Retina (tissue), 1 donor: ENCODE measurements around the gene PFKFB4.
"Not testable (repeated sequence)": the region's sequence is repeated elsewhere in the genome, so short reads cannot be mapped to it uniquely, and the experiment has no call there.

Source experiments
- DNase-seq: peaks from one replicate; pipeline ENCODE4 v3.0.0-alpha.2; 2016

PFKFB4 gene

DNA sequence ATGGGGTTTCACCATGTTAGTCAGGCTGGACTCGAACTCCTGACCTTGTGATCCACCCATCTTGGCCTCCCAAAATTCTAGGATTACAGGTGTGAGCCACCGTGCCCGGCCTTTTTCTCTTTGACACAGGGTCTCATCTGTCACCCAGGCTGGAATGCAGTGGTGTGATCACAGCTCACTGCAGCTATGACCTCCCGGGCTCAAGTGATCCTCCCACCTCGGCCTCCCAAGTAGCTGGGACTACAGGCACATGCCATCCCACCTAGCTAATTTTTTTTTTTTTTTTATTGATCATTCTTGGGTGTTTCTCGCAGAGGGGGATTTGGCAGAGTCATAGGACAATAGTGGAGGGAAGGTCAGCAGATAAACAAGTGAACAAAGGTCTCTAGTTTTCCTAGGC lies 73.8 kb downstream of the PFKFB4 start:
- not testable (repeated sequence) for DNase-seq

DNA sequence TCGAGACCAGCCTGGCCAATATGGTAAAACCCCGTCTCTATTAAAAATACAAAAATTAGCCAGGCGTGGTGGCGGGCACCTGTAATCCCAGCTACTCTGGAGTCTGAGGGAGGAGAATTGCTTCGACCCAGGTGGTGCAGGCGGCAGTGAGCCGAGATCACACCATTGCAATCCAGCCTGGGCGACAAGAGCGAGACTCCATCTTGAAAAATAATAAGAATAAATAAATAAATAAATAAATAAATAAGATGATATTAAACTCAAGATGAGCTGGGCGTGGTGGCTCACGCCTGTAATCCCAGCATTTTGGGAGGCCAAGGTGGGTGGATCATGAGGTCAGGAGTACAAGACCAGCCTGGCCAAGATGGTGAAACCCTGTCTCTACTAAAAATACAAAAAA lies 75.7 kb downstream of the PFKFB4 start:
- DNase-seq, result not testable (repeated sequence)

DNA sequence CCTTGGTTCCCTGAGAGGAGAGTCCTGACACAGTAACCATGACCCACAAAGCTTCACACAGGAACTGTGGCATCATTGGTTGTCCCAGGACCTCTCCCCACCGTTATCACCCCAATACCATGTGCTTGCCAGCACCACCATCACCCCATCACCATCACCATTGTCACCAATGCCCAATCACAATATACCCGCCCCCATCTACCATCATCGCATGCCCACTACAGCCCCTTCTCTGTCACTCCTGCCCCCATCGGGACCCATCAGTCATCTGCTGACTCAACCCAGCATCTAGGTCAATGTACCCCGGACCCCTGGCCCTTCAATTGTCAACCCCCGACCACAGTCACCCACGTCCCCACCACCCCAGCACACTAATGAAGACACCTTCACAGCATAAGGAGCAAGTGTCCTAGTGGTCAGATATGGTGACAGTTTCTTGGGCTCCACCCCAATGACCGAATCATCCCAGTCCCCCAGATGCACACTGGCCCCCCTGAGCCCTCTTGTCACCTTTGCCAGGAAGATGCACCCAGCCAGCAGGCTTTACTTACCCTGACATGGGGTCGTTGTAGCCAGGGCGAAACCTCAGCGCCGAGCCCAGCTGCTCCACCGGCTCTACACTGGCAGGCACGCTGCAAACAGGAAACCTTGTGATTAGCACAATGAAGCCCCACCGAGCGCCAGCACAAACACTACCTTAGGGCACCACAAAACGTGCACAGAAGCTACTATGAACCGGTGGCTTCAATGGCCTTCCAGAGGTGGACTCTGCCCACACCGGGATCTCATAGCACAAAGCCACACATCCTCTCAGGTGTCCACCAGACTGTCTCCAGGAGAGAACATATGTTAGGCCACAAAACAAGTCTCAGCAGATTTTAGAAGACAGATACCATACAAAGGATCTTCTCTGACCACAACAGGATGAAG lies 77.7 kb downstream of the PFKFB4 start:
- DNase-seq, result no peak

DNA sequence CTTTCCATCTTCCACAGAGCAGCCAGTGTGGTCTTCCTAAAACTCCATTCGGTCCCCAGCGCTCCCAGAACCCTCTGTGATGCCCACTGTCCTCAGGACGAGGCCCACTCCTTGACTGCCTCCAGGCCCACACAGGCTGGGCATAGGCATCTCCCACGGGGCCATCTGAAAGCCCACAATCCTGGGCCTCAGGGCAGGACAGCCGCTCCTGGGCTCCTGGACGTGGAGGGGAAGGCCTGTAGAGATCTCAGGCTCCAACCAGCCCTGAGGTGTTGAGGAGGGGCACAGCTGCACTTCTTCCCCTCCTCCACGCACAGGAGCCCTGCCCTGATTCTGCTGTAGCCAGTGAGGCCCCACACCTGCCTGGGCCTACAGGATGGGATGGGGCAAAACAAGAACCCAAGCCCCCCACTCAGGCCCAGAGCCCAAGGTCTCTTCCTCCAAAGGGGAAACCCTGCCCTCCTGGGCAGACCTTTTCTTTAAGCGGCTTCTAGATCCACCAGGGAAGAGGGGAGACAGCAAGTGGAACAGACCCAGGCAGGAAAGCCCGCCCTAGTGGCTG lies 78.6 kb downstream of the PFKFB4 start:
- no peak for DNase-seq

DNA sequence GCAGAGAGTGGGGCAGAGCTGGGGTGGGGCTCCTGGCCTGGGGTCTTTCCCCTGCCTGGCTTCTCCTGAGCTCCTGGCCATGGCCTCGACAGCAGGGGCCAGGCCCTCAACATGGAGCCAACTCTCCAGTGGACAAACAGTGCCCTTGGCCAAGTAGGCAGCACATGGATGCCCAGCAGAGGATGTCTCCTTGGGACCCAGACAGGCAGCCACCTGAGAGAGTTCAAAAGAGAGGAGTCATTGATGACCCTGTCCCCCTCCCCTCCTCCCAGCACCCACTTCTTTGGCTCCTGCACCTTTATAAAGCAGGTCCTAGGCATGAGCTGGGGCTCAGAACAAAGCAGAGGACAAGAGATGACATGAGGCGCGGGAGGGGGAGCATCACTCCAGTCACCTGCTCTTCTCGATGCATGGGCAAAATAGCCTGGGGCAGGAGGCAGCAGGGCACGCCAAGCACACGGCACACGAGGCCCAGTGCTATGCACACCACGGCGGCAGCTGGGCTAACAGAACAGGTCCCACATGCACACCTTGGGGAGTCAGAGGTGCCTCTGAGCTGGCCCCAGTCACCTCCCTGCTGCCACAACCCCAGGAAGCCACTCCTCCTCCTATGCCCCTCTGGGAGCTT lies 80.1 kb downstream of the PFKFB4 start:
- no peak for DNase-seq

DNA sequence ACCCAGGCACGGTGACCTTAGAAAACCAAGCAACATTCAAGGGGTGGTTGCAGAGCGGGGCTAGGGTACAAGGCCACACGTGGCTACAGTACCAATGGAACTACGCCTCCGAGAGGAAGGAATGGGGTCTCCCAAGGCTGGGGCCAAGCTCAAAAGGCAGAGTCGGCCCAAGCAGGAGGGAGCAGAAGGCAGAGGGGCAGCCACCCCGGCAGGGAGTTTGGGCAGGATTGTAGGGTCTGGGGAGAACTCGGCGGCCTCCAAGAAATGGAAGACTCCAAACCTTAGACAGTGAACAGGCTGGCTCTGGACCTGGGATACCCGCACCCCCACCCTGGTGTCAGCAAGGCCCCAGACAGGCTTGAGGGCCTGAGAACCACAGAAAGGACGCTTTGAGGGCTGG lies 81.4 kb downstream of the PFKFB4 start:
- DNase-seq, result no peak

DNA sequence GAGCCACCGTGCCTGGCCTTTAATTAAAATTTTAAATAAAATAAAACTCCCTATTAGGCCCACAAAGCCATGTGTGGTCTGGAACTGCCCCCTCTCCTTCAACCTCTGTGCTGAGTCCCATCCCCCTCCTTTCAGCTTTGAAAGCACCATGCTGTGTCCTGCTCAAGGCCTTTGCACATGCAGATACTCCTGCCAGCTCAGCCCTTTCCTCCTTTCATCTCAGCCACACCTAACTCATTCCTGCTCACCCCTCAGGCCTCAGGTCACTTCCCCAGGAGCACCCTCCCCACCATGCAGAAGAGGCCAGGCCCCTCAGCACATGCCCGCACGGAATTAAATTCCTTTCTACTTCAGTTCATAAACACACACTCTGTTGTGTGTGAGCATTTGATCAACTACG lies 82.0 kb downstream of the PFKFB4 start:
- DNase-seq, result no peak

DNA sequence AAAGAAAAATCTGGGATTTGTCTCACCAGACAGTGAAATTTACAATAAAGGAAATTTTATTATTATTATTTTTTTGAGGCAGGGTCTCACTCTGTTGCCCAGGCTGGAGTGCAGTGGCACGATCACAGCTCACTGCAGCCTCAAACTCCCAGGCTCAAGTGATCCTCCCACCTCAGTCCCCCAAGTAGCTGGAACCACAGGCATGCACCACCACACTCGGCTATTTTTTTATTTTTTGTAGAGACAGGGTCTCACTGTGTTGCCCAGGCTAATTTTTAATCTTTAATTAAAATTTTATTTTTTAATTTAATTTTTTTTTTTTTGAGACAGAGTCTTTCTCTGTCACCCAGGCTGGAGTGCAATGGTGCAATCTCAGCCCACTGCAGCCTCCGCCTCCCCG lies 82.6 kb downstream of the PFKFB4 start:
- not testable (repeated sequence) for DNase-seq

DNA sequence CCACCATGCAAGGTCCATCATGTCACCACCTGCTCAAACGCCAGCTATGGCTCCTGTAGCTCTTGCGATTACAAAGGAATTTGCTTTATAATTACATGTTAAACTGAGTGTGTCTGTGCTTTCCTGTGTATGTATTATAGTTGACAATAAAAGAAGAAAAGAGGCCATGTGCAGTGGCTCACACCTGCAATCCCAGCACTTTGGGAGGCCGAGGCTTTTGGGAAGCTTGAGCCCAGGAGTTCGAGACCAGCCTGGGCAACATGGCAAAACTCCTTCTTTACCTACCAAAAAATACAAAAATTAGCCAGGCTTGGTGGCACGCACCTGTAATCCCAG lies 83.0 kb downstream of the PFKFB4 start:
- no peak for DNase-seq

DNA sequence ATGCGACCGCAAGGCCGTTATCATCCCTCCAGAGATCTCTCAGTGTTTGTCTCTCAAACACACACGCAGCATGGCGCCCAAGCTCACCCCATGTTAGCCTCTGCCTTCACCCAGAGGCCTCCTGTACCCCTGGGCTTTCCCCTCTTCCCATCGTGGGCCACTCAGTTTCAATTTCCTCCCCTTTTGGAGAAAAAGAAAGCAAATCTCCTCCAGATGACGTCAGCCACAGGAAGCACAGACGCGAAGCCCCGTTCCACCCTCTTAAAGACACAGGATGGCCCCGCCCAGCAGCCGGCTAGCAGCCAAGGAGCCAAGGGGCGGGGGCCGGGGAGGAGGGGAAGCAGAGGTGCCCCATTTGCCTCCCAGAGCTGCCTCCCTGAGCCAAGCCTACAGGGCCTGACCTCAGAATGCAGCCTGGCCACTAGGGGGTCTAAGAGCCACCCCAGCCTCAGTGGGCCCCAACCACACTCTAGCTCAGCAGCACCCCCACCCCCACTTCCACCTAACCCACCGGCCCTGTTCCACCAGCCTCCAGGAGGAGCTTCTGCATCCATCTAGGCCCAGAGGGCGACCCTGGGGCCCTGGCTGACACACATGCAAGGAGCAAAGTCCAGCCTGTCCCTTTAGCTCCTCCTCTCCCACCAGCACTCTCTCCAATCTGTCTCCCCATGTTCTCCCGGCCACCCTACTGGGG lies 83.5 kb downstream of the PFKFB4 start:
- peak; percentile 91 for DNase-seq

DNA sequence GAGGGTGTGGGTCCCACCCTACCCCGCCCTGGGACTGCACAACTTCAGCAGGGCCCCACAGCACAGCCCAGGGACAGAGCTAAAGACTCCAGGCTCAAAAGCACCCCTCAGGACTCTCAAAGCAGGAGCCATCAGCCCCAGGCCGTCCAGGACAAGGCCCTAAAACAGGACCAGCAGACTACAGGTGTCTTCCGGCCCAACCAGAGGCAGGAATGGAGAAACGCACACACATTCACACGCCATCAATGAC lies 84.0 kb downstream of the PFKFB4 start:
- no peak for DNase-seq

DNA sequence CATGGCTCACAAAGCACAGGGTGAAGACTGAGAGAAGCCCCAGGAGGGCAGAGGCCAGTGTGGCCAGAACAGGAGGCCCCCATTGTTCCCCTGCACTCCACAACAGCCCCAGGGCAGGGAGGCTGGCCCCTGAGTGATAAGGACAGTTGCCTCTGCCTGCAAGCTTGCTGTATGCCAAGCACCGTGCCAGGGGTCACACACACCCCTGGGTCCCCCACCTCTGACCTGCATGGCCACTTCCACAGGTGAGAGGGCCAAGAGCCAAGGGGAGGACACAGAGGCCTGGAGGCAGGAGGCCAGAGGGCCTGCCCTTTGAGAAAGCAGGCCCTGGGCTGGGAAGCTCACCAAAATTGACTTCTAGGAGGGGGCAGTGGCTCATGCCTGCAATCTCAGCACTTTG lies 86.3 kb downstream of the PFKFB4 start:
- DNase-seq, result no peak

DNA sequence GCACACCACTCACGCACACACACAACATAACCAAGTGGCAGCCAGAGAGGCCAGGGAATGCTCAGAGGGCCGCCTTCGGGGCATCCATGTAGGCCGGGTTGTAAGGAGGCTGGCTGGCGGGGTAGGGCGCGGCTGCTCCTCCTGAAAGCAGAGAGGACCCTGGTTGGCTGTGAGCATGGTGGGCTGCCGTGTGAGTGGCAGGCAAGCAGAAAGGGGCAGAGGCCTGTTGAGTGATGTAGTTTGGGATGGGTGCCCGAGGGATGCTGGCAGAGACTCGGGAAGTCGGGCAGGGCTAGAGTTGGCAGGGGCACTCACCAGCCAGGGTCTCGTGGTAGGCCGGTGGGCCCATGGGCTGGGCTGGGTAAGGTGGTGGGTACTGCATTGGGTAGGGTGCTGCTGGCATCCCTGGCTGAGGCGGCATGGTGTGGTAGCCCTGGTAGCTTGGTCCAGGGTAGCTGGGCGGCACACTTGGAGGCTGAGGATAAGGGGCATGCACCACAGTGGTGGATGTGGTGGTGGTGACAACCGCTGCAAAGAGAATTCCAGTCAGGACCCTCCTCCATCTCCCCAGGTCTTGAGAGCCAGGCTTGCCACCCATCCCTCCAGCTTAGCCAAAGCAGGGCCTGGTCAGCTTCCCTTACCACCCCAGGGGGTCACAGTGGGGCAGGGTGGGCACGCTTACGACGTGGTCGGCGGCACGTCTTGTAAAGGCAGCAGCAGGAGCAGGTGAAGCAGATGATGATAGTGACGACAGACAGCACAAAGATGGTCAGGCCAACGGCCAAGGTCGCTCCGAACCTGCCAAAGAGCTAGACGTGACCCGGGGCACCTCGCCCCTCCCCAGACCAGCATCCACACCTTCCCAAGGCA lies 87.3 kb downstream of the PFKFB4 start:
- DNase-seq, result no peak

DNA sequence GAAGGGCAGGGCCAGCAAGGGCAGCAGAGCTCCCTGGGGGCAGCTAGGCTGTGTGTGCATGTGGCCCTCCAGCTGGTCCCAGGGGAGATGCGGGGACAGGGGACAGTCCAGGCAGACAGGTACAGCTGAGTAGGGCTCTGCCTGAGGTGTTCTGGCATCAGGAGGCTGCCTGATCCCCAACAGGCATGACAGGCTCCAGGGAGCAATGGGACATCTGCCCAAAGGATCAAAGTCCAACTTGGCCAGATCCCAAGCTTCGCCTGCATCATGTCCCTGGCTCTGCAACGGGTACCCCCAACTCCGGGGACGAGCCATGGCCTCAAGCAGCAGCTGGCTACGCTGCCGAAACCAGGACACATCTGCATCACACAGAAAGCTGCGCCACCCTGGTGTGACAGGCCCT lies 88.3 kb downstream of the PFKFB4 start:
- no peak for DNase-seq
